Glomerular endothelial cell (primary cell): ENCODE results near the gene PTPRCAP. TPM values are rescaled to one million over a fixed set of nuclear protein-coding genes. Genes with fewer than 3 reads are reported as not detected.

Experiments used
- total RNA-seq: library from RNA; depleted of rRNA; stranded (reverse); fragments of >200 nt; gene quantifications from 2 replicates; pipeline ENCODE4 v1.2.3, GENCODE V29; 2015

Gene PTPRCAP
- total RNA-seq, 1 donor from 2014 or later, result 2.2 TPM

Other genes with a start within 250 kb of the PTPRCAP start
- 45.8 and 72.7 TPM in 2 replicates for gene GRK2, start 171.2 kb downstream of the PTPRCAP start, total RNA-seq
- gene ANKRD13D, start 148.4 kb downstream of the PTPRCAP start, total RNA-seq, result 27.9 and 44.2 TPM in 2 replicates
- 16.7 and 19.2 TPM in 2 replicates for gene SSH3, start 134.2 kb downstream of the PTPRCAP start, total RNA-seq
- 120 and 151 TPM in 2 replicates for gene POLD4, start 84.1 kb downstream of the PTPRCAP start, total RNA-seq
- gene CLCF1, start 64.1 kb downstream of the PTPRCAP start, total RNA-seq, result 6.2 and 6.9 TPM in 2 replicates
- 7.3 and 8.7 TPM in 2 replicates for gene RAD9A, start 45.7 kb downstream of the PTPRCAP start, total RNA-seq
- 218 and 230 TPM in 2 replicates for gene PPP1CA, start 35.8 kb downstream of the PTPRCAP start, total RNA-seq
- 0.23 TPM in 1 of 2 replicates, not detected in the other for gene TBC1D10C, start 33.6 kb downstream of the PTPRCAP start, total RNA-seq
- gene CARNS1, start 22.0 kb downstream of the PTPRCAP start, total RNA-seq, result 0.10 and 0.18 TPM in 2 replicates
- 39.4 and 39.9 TPM in 2 replicates for gene RPS6KB2, start 9.2 kb downstream of the PTPRCAP start, total RNA-seq
- 143 and 144 TPM in 2 replicates for gene CORO1B, start 5.8 kb upstream of the PTPRCAP start, total RNA-seq
- gene GPR152, start 15.0 kb upstream of the PTPRCAP start, total RNA-seq, result not detected in 2 replicates
- 1.3 and 1.7 TPM in 2 replicates for gene CABP4, start 17.7 kb upstream of the PTPRCAP start, total RNA-seq
- gene TMEM134, start 31.6 kb upstream of the PTPRCAP start, total RNA-seq, result 32.9 and 88.6 TPM in 2 replicates
- 43.2 and 51.9 TPM in 2 replicates for gene AIP, start 45.3 kb upstream of the PTPRCAP start, total RNA-seq
- 18.7 and 64.1 TPM in 2 replicates for gene PITPNM1, start 67.7 kb upstream of the PTPRCAP start, total RNA-seq
- 71.9 and 77.3 TPM in 2 replicates for gene CDK2AP2, start 70.5 kb upstream of the PTPRCAP start, total RNA-seq
- not detected in 2 replicates for gene CABP2, start 85.8 kb upstream of the PTPRCAP start, total RNA-seq
- gene GSTP1, start 146.1 kb upstream of the PTPRCAP start, total RNA-seq, result 1,181 and 1,195 TPM in 2 replicates
- 180 and 184 TPM in 2 replicates for gene NDUFV1, start 169.3 kb upstream of the PTPRCAP start, total RNA-seq
- gene NUDT8, start 192.3 kb upstream of the PTPRCAP start, total RNA-seq, result 7.4 and 10.1 TPM in 2 replicates
- gene TBX10, start 202.1 kb upstream of the PTPRCAP start, total RNA-seq, result not detected in 2 replicates
- not detected in 2 replicates for gene ACY3, start 213.0 kb upstream of the PTPRCAP start, total RNA-seq
- gene ALDH3B2, start 236.9 kb upstream of the PTPRCAP start, total RNA-seq, result not detected in 2 replicates